ENCODE results near the gene DOK7. TPM values are rescaled to one million over a fixed set of nuclear protein-coding genes. Genes with fewer than 3 reads are reported as not detected.
A peak's percentile ranks its signal among the peaks of the same experiment; 100 is the strongest.
"Not testable (repeated sequence)": the region's sequence is repeated elsewhere in the genome, so short reads cannot be mapped to it uniquely, and the experiment has no call there.

Gene DOK7
- total RNA-seq, 1 donor from 2014 or later: 5.1 TPM

- Mint-ChIP-seq H3K36me3 (ENCODE audit: unreplicated experiment) (peaks cover 4% of the 10 kb centered on the region), H3K27me3 (ENCODE audit: unreplicated experiment) (peaks cover 2% of the 10 kb centered on the region), H3K27ac (ENCODE audit: unreplicated experiment) (no peak overlapping the region), H3K9me3 (ENCODE audit: unreplicated experiment) (peaks cover 7% of the 10 kb centered on the region), H3K4me3 (ENCODE audit: unreplicated experiment) (no peak overlapping the region), H3K4me1 (ENCODE audit: low read depth, unreplicated experiment) (no peaks in the 10 kb centered on the region)
- no peak for TF ChIP-seq CTCF (IDR thresholded peaks at IDR 0.05; ENCODE audit: partially characterized antibody, unreplicated experiment)
- DNase-seq: peak; percentile 69
These were observed 13.3 kb upstream of the DOK7 start for GRCh38 chr4:3449574-3450534.

- no peaks in the 10 kb centered on the region for H3K4me1 Mint-ChIP-seq (ENCODE audit: low read depth, unreplicated experiment)
These were observed 12.5 kb upstream of the DOK7 start for GRCh38 chr4:3450643-3451042.

GRCh38 chr4:3451956-3452355 lies 11.2 kb upstream of the DOK7 start:
- H3K27ac Mint-ChIP-seq (ENCODE audit: unreplicated experiment): no peak overlapping the region
- no peak overlapping the region for H3K4me3 Mint-ChIP-seq (ENCODE audit: unreplicated experiment)
- no peaks in the 10 kb centered on the region for H3K4me1 Mint-ChIP-seq (ENCODE audit: low read depth, unreplicated experiment)
- TF ChIP-seq CTCF (IDR thresholded peaks at IDR 0.05; ENCODE audit: partially characterized antibody, unreplicated experiment): no peak
- H3K36me3 Mint-ChIP-seq (ENCODE audit: unreplicated experiment): peaks cover 9% of the 10 kb centered on the region
- peaks cover 2% of the 10 kb centered on the region for H3K27me3 Mint-ChIP-seq (ENCODE audit: unreplicated experiment)
- DNase-seq: no peak
- peaks cover 14% of the 10 kb centered on the region for H3K9me3 Mint-ChIP-seq (ENCODE audit: unreplicated experiment)

More at GRCh38 chr4:3450643-3451042, 12.5 kb upstream of the DOK7 start:
- H3K4me3 Mint-ChIP-seq (ENCODE audit: unreplicated experiment): no peak overlapping the region
- DNase-seq: no peak
- H3K27me3 Mint-ChIP-seq (ENCODE audit: unreplicated experiment): peaks cover 2% of the 10 kb centered on the region
- peak overlapping the region; percentile 43 for H3K27ac Mint-ChIP-seq (ENCODE audit: unreplicated experiment)
- peaks cover 9% of the 10 kb centered on the region for H3K9me3 Mint-ChIP-seq (ENCODE audit: unreplicated experiment)
- H3K36me3 Mint-ChIP-seq (ENCODE audit: unreplicated experiment): peaks cover 4% of the 10 kb centered on the region
- TF ChIP-seq CTCF (IDR thresholded peaks at IDR 0.05; ENCODE audit: partially characterized antibody, unreplicated experiment): no peak

- no peaks in the 10 kb centered on the region for H3K4me1 Mint-ChIP-seq (ENCODE audit: low read depth, unreplicated experiment)
- no peak overlapping the region for H3K27ac Mint-ChIP-seq (ENCODE audit: unreplicated experiment)
- peaks cover 2% of the 10 kb centered on the region for H3K27me3 Mint-ChIP-seq (ENCODE audit: unreplicated experiment)
These were observed 10.7 kb upstream of the DOK7 start for GRCh38 chr4:3452376-3452775.

GRCh38 chr4:3455596-3455995 lies 7.5 kb upstream of the DOK7 start:
- H3K27ac Mint-ChIP-seq (ENCODE audit: unreplicated experiment); H3K27me3 Mint-ChIP-seq (ENCODE audit: unreplicated experiment); DNase-seq; H3K4me1 Mint-ChIP-seq (ENCODE audit: low read depth, unreplicated experiment); H3K4me3 Mint-ChIP-seq (ENCODE audit: unreplicated experiment): not testable (repeated sequence)
- peaks cover 32% of the 10 kb centered on the region for H3K36me3 Mint-ChIP-seq (ENCODE audit: unreplicated experiment)
- H3K9me3 Mint-ChIP-seq (ENCODE audit: unreplicated experiment): peaks cover 29% of the 10 kb centered on the region

More at GRCh38 chr4:3452376-3452775, 10.7 kb upstream of the DOK7 start:
- Mint-ChIP-seq H3K36me3 (ENCODE audit: unreplicated experiment) (peaks cover 13% of the 10 kb centered on the region), H3K4me3 (ENCODE audit: unreplicated experiment) (no peak overlapping the region), H3K9me3 (ENCODE audit: unreplicated experiment) (peaks cover 16% of the 10 kb centered on the region)
- peak; percentile 17 for DNase-seq
- TF ChIP-seq CTCF (IDR thresholded peaks at IDR 0.05; ENCODE audit: partially characterized antibody, unreplicated experiment): no peak
